Peyer's patch (tissue), 4 donors: ENCODE results near the gene EXOSC9. TPM values are rescaled to one million over a fixed set of nuclear protein-coding genes. Genes with fewer than 3 reads are reported as not detected.

Experiments used
- DNase-seq, 3 donors: peaks; one replicate each; pipeline ENCODE4 v3.0.0-alpha.2; 2017 to 2019
- H3K27ac ChIP-seq, 4 donors: fragments of 200-600 bp; sonication (generic); one replicate each; pipeline ENCODE4 v1.5.1; 2016 to 2019
- H3K27me3 ChIP-seq, 2 donors: fragments of 200-600 bp; sonication (generic); one replicate each; pipeline ENCODE4 v1.5.1; 2019
- H3K36me3 ChIP-seq, 3 donors: fragments of 200-600 bp; sonication (generic); one replicate each; pipeline ENCODE4 v1.5.1; 2016 to 2019
- H3K4me1 ChIP-seq, 4 donors: fragments of 200-600 bp; sonication (generic); one replicate each; pipeline ENCODE4 v1.5.1; 2016 to 2019
- H3K4me3 ChIP-seq, 4 donors: fragments of 200-600 bp; sonication (generic); 1 replicate in 3 of 4; 2 replicates in 1 of 4; pipeline ENCODE4 v1.5.1; 2016 to 2019; ENCODE audit warnings: mild to moderate bottlenecking in 1 of 4
- H3K9me3 ChIP-seq, 4 donors: fragments of 200-600 bp; sonication (generic); one replicate each; pipeline ENCODE4 v1.5.1; 2016 to 2019; ENCODE audit warnings: mild to moderate bottlenecking in 1 of 4
- CTCF ChIP-seq, 6 experiments: fragments of 450-650 bp in 4 of 6; fragments of 200-600 bp in 2 of 6; sonication (generic) in 1 of 6; IDR thresholded peaks; one replicate each; pipeline ENCODE4 v1.5.1; 2017 to 2019; ENCODE audit warnings: antibody characterized with exemption in 6 of 6, mild to moderate bottlenecking in 3 of 6, moderate library complexity in 1 of 6
- POLR2A ChIP-seq, 2 donors: fragments of 450-650 bp; IDR thresholded peaks; one replicate each; pipeline ENCODE4 v1.5.1; 2017; ENCODE audit warnings: antibody characterized with exemption in 2 of 2, mild to moderate bottlenecking in 2 of 2, moderate library complexity in 2 of 2
- total RNA-seq, 4 donors: library from RNA; depleted of rRNA; stranded (reverse); fragments of >200 nt; gene quantifications; one replicate each; pipeline ENCODE4 v1.1.0, GENCODE V29; 2016

Gene EXOSC9
- total RNA-seq, 4 donors from 2014 or later: 9.5 to 69.3 (median 17.9) TPM

GRCh38 chr4:121824171-121824527 lies 23.0 kb downstream of the EXOSC9 start:
- Histone ChIP-seq H3K27me3 (no peaks in the 10 kb centered on the region), H3K27ac (peak overlapping the region; percentile 39 to 74 (median 69)), H3K4me3 (peak overlapping the region; percentile 54 to 76 (median 70)), H3K4me1 (peaks cover 0 to 14% (median 4%) of the 10 kb centered on the region in 4 donors), H3K36me3 (peaks cover 0 to 9% (median 0%) of the 10 kb centered on the region in 3 donors), H3K9me3 (no peaks in the 10 kb centered on the region)
- no peak for DNase-seq
- TF ChIP-seq CTCF (IDR thresholded peaks at IDR 0.05) (no peak), POLR2A (IDR thresholded peaks at IDR 0.05) (no peak)

- no peak for DNase-seq
- H3K4me1 ChIP-seq: peaks cover 0 to 14% (median 4%) of the 10 kb centered on the region in 4 donors
- no peak overlapping the region for H3K27ac ChIP-seq
- H3K27me3 ChIP-seq: no peaks in the 10 kb centered on the region
- TF ChIP-seq POLR2A (IDR thresholded peaks at IDR 0.05): no peak
- no peak for TF ChIP-seq CTCF (IDR thresholded peaks at IDR 0.05)
- no peak overlapping the region for H3K4me3 ChIP-seq
- H3K9me3 ChIP-seq: no peaks in the 10 kb centered on the region
- H3K36me3 ChIP-seq: peaks cover 0 to 15% (median 0%) of the 10 kb centered on the region in 3 donors
Observed at GRCh38 chr4:121824950-121825349, 23.8 kb downstream of the EXOSC9 start.

- no peak overlapping the region for H3K4me3 ChIP-seq
- peaks cover 0 to 7% (median 3%) of the 10 kb centered on the region in 4 donors for H3K4me1 ChIP-seq
- no peak overlapping the region for H3K27ac ChIP-seq
- no peaks in the 10 kb centered on the region for H3K27me3 ChIP-seq
- H3K36me3 ChIP-seq: peaks cover 0 to 37% (median 0%) of the 10 kb centered on the region in 3 donors
- TF ChIP-seq POLR2A (IDR thresholded peaks at IDR 0.05) (no peak), CTCF (IDR thresholded peaks at IDR 0.05) (no peak)
- no peak for DNase-seq
- H3K9me3 ChIP-seq: no peaks in the 10 kb centered on the region
Observed at GRCh38 chr4:121827853-121828252, 26.7 kb downstream of the EXOSC9 start.

- DNase-seq: no peak
- Histone ChIP-seq H3K4me1 (no peaks in the 10 kb centered on the region), H3K36me3 (peaks cover 0 to 43% (median 0%) of the 10 kb centered on the region in 3 donors), H3K27me3 (no peaks in the 10 kb centered on the region), H3K27ac (no peak overlapping the region), H3K4me3 (no peak overlapping the region), H3K9me3 (no peaks in the 10 kb centered on the region)
- TF ChIP-seq CTCF (IDR thresholded peaks at IDR 0.05): no peak
- no peak for TF ChIP-seq POLR2A (IDR thresholded peaks at IDR 0.05)
Observed at GRCh38 chr4:121829511-121829910, 28.4 kb downstream of the EXOSC9 start.

DNA sequence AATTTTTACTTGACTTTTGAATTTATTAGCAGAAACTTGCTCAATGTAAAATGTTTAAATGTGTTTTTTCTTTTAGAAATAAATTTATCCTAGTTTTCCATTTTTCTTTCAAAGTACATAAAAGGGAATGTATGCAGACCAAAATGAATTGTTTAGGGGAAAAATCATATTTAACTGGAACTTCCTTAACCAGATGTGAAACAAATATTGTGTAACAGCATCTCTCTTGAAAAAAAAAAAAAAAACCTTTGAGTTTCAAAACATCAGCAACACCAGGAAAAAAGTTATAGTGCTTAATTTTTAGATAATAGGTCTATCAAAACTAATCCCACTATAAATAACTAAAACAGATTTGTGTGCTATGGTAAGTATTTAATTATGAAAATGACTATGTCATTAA lies 37.0 kb downstream of the EXOSC9 start:
- Histone ChIP-seq H3K4me1 (no peaks in the 10 kb centered on the region), H3K27ac (no peak overlapping the region), H3K9me3 (no peaks in the 10 kb centered on the region), H3K4me3 (no peak overlapping the region), H3K36me3 (peaks cover 0 to 44% (median 0%) of the 10 kb centered on the region in 3 donors), H3K27me3 (no peaks in the 10 kb centered on the region)
- TF ChIP-seq POLR2A (IDR thresholded peaks at IDR 0.05) (no peak), CTCF (IDR thresholded peaks at IDR 0.05) (no peak)
- no peak for DNase-seq

GRCh38 chr4:121842862-121843261 lies 41.7 kb downstream of the EXOSC9 start:
- TF ChIP-seq POLR2A (IDR thresholded peaks at IDR 0.05) (no peak), CTCF (IDR thresholded peaks at IDR 0.05) (no peak)
- Histone ChIP-seq H3K27ac (no peak overlapping the region), H3K4me1 (no peaks in the 10 kb centered on the region), H3K27me3 (no peaks in the 10 kb centered on the region), H3K9me3 (no peaks in the 10 kb centered on the region), H3K36me3 (peaks cover 0 to 53% (median 0%) of the 10 kb centered on the region in 3 donors), H3K4me3 (no peak overlapping the region)
- no peak for DNase-seq
